HG03520 (cell line): ENCODE data around the gene SGCB.
"Not testable (repeated sequence)": the region's sequence is repeated elsewhere in the genome, so short reads cannot be mapped to it uniquely, and the experiment has no call there.

Experiments
- ATAC-seq: cut with Tn5 transposase; IDR thresholded peaks from one replicate; pipeline ENCODE4 v1.9.1; 2021; ENCODE audit warnings: mild to moderate bottlenecking, moderate library complexity; ENCODE audit not compliant: unreplicated experiment

SGCB gene, protein sequence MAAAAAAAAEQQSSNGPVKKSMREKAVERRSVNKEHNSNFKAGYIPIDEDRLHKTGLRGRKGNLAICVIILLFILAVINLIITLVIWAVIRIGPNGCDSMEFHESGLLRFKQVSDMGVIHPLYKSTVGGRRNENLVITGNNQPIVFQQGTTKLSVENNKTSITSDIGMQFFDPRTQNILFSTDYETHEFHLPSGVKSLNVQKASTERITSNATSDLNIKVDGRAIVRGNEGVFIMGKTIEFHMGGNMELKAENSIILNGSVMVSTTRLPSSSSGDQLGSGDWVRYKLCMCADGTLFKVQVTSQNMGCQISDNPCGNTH

DNA sequence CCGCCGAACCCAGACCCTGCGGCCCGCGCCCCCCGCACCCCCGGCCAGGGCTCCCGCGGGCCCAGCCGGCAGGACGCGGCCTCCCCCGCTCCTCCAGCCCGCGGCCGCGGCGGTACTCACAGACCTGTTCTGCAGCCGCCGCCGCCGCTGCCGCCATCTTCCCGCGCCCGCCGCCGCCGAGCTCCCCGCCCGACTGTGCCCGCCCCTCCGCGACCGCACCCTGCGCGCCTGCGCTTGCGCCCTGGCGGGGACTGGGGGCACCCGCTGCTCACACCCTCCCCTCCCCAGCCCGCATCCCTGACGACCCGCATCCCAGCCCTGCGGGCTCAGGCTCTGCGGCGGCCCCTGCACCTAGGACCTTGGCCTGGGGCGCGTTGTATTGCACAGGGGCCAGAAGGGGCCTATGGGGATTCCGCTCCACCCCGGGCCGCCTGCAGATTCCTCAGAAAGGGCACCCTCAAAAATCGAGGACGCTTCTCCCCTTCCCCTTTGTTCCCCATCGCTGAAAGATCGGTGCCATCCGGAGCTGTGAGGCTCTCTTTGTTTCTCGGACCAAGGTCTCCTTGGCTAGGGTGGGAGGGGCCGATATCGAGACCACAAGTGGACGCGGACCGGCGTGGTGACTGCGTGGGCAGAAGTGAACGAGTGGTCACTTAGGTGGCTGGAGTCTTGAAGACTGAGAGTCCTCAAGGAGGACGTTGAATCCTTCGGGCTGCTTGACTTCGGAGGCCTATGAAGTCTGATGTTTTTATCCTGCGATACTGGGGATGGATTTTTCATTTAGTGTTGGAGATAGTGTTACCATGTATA, at the start of gene SGCB:
SGCB (minus strand) TSS at position 197 of the 810 bp plus-strand sequence; CDS start at position 157, 40 bp downstream.
- peak; percentile 91 for ATAC-seq

DNA sequence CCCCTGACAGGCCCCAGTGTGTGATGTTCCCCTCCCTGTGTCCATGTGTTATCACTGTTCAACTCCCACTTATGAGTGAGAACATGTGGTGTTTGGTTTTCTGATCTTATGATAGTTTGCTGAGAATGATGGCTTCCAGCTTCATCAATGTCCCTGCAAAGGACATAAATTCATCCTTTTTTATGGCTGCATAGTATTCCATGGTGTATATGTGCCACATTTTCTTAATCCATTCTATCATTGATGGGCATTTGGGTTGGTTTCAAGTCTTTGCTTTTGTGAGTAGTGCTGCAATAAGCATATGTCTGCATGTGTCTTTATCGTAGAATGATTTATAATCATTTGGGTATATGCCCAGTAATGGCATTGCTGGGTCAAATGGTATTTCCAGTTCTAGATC, 48.3 kb upstream of the SGCB start:
- ATAC-seq, result not testable (repeated sequence)

DNA sequence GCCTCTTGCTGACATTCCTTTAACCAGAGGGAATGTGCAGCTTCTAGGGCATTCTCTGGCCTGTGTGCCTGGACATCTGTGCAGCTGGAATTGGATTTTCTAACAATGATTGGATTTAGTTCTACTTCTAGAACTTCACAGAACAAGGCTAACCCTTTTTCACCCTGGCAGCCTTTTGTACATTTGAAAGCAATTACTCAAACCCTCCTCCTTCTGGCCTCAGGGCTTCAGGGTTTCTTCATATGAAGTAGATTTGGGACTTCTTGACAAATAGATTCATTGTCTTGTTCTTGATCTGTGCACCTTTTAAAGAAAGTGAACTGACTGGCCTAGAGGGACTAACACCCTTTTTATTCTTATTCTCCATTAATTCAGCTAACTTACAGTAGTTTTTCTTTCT, 43.1 kb upstream of the SGCB start:
- ATAC-seq, result no peak

DNA sequence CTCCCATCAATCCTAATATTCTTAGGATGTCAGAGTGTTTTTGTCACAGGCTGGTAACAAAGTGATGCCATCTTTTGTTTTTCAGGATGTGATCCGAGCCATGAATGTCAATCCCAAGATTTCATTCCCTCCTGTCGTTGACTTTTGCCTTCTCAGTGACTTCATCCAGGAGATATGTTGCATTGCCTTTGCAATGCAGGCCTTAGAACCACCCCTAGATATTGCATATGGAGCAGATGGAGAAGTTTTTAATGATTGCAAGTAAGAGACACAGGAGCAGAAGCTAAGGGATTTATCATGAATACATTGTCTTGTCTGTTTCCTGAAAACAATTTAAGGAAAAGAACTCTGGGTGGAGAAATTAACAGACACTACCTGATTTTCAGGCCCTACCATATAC, 41.6 kb upstream of the SGCB start:
- no peak for ATAC-seq

DNA sequence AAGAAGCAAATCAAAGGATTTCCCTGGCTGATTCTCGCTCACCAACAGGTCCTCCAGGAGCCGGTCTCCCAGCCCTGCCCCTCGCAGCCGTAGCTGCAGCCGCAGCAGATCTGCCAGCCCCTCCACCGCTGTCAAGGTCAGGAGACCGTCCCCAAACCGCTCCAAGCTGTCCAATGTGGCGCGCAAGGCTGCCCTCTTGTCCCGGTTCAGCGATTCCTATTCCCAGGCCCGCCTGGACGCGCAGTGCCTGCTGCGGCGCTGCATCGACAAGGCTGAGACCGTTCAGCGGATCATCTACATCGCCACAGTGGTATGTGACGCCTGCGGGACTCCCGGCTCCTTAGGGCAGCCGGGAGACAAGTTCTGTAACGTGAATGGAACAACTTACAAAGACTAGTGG, 38.6 kb upstream of the SGCB start:
- no peak for ATAC-seq

DNA sequence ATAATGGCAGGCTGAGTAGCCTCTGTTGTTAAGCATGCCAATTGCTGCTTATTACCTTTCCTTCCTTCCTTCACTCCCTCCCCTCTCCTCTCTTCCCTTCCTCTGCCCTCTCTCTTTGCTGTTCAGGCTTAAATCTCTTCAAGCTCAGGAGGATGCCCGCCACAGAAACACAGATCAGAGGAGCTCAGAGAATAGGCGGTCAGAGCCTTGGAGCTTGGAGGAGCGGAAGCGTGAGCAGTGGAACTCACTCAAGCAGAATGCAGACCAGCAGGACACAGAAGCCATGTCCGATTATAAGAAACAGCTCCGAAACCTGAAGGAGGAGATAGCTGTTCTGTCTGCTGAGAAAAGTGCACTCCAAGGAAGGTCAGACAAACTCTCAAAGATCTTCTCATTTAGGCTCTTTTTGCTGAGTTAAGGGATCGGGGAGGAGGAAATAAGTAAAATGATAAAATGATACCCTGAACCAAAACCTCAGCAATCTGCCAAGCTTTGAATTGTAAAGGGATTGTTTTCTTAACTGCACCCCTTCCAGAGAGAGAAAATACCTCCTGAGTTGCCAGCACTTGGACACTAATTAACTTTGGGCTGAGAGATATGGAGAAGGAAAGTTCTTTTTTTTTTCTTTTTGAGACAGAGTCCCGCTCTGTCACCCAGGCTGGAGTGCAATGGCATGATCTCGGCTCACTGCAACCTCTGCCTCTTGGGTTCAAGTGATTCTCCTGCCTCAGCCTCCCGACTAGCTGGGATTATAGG, 33.9 kb upstream of the SGCB start:
- ATAC-seq, result no peak

DNA sequence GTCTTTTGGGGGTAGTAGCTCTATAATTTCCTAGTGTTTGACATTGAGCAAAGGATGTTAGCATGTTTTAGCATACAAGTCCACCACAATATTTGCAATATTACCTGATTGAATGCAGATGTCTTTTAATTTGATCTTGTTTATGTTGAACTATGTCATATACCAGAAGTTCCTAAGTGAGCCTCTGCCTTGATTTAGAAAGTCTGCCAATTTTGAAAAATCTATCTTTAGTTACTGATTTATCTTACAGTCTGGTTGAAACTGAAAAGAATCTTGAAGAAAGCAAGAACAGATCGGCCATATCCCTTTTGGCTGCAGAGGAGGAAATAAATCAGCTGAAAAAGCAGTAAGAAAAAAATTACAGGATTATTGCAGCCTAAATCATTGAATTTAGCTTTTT, 31.5 kb upstream of the SGCB start:
- ATAC-seq, result no peak

DNA sequence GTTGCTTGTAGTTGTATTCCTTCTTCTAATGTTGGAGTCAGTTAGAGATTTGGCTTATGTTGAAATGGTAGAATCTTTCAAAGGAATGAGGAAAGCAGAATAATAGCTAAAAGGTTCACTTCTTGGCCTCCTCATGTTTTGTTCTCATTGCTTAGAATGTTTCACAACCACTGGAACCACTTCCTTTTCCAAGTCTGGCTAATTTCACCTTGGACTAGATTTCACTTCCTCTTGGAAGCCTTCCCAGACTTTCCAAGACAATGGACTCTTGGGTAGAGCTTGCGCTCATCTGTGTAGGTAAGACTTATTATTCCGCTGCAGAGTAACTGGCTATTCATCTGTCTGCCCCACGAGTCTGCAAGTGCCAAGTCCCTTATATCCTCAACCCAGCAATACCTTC, 21.3 kb upstream of the SGCB start:
- ATAC-seq, result no peak

DNA sequence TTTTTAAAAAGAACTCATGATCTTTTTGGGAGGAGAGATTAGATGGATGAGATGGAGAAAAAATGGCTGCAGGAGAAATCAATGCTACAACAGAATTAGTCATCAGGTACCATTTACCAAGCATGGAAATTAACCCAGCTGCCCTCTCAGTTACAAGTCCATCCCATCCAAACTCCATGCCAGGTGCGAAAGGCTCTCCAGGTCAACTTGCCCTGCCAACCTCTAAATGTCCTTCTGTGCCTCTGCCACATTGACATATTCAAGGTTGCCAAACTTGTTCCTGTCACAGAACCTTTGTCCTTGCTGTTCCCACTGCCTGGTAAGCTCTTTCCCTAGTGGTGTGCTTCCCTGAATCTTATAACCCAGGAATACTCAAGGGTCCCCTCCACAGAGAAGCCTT, 20.2 kb upstream of the SGCB start:
- no peak for ATAC-seq

DNA sequence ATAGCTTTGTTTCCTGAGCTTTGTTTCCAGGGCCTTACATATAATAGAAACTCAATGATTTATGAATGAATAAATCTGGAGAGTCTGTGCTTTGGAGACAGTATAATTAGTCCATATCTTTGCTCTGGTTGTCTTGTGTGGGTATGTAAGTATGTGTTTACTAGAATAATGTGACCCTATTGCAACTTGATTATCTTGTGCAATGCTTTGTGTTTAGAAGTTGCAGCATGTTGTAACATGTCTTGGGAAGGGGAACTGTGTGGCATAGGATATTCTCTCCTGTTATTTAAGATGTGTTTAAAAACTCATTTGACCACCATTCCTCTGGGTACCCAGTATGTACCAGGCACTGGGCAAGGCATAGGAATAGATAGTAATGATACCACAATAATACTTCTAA, 19.1 kb upstream of the SGCB start:
- no peak for ATAC-seq

DNA sequence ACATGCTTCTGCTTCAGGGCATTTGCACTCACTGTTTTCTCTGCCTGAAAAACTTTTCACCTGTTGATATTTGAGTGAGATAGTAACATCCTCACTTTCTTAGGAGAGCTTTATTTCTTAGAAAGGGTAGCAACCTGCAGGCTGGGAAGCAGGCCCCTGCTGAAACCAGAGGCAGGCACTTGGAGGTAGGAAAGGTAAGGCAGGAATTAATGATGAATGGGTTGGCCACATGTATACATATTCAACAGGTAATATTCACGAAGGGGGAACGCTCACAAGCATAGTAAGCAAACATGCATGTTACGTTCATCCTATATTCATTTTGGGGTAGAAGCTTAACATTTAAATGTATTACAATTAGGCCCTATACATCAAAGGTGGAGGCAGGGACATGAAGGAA, 16.2 kb upstream of the SGCB start:
- ATAC-seq, result no peak

DNA sequence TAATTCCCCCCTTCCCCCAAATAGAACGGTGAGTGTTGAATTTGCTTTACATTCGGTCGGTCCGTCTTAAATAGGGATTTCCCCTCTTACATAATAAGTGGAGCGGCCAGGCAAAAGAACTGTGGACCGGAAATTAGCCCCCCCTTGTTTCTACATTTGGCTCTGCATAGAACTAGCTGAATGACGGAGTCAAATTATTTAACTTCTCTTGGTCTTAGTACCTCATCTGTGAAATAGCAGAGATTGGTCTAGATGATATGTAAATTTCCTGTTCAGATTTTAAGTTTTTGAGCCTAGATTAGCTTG, 14.3 kb upstream of the SGCB start:
- ATAC-seq, result peak; percentile 56

DNA sequence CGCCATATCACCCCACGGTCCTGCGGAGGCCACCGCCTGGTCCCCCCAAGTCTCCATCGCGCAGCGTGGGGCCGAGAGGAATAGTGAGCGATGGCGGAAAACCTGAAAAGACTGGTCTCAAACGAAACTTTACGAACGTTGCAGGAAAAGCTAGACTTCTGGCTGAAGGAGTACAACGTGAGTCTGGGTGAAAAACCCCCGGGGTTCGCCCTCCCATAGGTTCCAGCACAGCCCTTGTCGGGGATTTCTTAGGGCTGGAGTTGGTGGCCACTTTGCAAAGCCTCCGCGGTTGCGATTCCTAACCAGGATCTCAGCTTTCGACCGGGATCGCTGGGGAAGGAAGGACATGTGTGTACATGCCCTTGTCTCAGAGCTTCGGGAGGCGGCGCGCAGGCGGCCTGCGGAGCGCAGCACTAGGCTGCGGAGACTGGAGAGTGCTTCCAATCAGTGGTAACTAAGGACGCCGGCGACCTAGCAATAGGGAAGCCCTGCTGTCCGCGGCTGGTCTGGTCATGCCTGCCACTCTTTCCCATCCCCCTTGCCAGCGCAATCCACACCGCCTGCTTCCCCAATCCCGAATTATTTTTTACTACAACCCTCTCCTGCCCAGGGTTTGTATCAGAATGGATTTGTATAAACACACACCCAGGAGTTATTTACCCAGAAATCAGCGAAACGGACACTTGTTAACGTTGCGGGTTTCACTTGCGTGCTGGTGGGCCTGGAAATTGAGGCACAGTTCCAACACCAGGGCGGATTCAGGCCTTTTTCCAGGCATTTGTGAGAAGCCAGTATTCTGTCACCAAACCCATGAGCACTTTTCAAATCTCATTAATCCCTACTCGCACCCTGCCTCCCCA, 13.7 kb upstream of the SGCB start:
- ATAC-seq, result peak; percentile 74

DNA sequence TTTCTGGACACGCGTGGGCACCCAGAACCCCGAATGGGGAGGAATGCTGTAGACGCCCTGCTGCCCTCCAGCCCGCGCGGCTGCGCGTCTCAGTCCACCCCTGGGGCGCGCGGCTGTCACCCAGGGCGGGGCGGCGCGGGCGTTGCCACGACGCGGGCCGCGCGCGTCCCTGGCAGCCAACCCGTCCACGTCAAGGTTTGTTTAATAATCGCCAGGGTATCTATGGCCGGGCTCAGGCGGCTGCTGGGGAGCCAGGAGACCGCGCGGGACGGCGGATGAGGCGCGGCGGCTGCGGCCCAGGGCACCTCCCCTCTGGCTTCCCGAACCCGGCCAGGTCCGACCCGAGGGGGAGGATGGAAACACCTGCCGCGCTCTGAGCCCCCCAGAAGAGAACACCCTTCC, 13.1 kb upstream of the SGCB start, which contains the start of gene SPATA18:
SPATA18 (plus strand) TSS at position 92 of the 402 bp plus-strand sequence. CDS start 401 bp downstream, outside the sequence.
- ATAC-seq, result peak; percentile 33

DNA sequence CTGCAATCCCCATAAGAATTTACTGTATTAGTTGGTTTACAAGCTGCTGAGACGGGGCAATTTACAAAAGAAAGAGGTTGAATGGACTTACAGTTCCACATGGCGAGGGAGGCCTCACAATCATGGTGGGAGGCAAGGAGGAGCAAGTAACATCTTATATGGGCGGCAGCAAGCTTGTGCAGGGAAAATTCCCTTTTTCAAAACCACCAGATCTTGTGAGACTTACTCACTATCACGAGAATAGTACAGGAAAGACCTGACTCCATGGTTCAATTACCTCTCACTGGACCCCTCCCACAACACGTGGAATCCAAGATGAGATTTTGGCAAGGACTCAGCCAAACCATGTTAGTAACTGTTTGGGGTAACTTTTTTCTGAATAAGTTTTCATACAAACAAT, 11.2 kb upstream of the SGCB start:
- ATAC-seq, result no peak

DNA sequence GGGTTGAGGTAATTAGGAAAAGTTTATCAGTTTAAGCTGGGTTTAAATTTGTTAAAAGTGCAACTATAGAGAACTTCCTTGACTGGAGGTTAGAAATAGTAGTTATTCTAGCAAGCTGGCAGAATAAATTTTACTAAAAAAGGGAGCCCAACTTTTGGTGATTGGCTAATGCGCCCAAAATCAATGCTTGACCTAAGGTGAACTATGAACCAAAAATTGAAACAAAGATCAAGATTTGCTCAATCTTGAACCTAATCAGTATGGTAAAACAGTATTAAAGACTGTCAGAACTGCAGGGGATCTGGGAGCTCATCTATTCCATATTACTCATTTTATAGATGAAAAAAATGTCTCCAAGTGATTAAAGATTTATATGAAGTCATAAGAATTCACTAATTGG, 6.9 kb upstream of the SGCB start:
- ATAC-seq, result no peak

DNA sequence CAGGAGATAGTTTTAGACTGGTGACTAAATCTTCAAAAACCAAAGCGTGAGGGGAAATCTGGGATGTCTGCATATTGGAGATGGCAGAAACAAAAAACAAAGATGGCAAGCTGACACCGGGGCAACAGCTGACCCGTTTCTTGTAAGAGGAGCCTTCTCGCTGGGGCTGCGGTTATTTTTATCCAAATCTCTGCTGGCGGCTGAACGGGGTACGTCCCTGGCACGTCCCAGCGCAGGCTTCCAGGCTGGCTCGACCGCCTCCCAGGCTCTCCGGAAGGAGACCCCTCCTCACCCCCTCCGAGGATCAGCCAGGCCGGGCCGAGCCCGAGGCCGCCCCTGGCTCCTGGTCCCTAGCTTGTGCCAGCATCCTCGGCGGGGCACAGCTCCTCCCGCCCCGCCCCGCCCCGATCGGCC, 403 bp downstream of the SGCB start:
- ATAC-seq, result peak; percentile 52

DNA sequence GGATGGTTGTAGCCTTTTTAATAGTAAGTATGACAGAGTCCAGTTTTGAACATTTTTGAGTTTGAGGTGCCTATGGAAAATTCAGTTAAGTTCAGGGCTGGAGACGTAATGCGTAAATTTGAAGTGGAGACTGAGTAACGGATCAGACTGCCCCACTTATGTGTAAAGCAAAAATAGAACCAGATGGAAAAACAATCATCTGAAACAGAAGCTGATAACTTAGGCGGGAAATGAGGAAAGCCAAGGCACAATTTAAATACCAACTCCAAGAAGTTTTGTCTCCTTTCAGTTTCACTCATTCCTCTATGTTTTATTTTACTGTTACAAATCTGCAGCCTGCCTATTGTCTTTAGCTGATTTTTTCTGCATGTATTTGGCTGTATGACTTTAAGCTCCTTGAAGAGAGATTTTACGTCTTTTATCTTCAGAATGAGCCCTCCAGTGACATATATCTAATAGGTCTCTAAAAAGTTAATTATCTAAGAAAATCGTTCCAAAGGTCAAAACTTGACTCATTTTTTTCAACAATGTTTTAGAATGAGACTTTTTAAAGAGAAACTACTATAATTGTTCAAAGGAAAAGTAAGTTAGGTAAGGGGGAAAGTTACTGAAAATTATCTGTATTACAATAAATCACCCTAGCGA, 1.1 kb downstream of the SGCB start:
- ATAC-seq, result no peak

DNA sequence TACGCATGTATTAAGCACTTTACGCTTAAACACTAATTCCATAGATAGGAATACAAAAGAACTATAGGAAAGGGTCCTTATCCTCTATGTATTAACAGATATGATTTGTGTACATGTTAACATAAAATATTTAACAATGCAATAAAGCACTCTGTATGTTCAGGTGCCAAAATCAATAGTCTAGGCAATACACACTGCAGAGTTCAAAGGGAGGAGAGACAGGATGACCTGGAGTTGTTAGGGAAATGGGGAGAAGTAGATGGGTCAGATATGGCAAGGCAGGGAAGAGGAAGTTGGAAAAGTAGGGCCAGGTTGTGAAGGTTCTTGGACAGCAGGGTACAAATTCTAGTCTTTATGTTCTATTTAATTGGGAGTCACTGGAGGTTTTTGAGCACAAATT, 2.9 kb downstream of the SGCB start:
- ATAC-seq, result no peak

DNA sequence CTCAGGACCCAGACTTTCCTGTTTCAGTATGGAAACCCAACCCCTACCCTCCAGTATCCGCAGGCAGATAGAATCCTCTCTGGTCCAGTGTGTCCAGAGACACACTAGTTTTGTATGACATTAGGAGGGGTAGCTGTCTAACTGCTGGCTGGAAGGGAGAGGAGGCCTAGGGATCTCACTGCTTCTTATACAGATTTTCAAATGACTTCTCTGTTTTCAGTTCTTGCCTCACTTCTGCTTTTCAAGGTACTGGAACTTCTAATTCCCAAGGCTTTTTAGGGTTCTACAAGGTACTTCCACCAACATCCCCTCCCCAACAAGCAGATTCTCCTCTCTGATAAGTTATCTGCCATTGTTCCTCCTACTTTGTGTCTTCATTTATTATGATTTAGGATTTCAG, 6.1 kb downstream of the SGCB start:
- no peak for ATAC-seq
